ENCODE measurements around the gene ICE2. TPM values are rescaled to one million over a fixed set of nuclear protein-coding genes. Genes with fewer than 3 reads are reported as not detected.

Gene ICE2
- total RNA-seq, 1 experiment from 2014 or later: 42.3 TPM

- no peaks in the 10 kb centered on the region for H3K9me3 ChIP-seq
- H3K4me1 ChIP-seq: peaks cover 33% of the 10 kb centered on the region
- no peak overlapping the region for H3K4me3 Mint-ChIP-seq (ENCODE audit: unreplicated experiment)
- BruUV-seq (replicated peaks): no TSS peak
- H3K27me3 ChIP-seq (replicated peaks; ENCODE audit: control insufficient read depth, insufficient read depth, low read length): no peaks in the 10 kb centered on the region
- no peak for TF ChIP-seq CTCF (IDR thresholded peaks at IDR 0.05; ENCODE audit: insufficient read depth in 1 of 2, low read depth in 1 of 2, low read length in 1 of 2, severe bottlenecking in 1 of 2, unreplicated experiment in 1 of 2)
- peaks cover 40% of the 10 kb centered on the region for H3K4me1 Mint-ChIP-seq (ENCODE audit: low read depth, unreplicated experiment)
- no peak overlapping the region for H3K4me3 ChIP-seq (ENCODE audit: low read depth, low read length)
- peaks cover 82% of the 10 kb centered on the region for H3K36me3 Mint-ChIP-seq (ENCODE audit: insufficient read depth, unreplicated experiment)
- ChIA-PET POLR2A (interaction anchor here (0.6 kb wide), 1 partner anchor 1901 kb away, joined by 7 read pairs; no protein-coding TSS in a partner anchor), CTCF (no interaction called here)
- no peaks in the 10 kb centered on the region for H3K9me3 Mint-ChIP-seq (ENCODE audit: unreplicated experiment)
- H3K36me3 ChIP-seq (ENCODE audit: control insufficient read depth, insufficient read depth, low read length): peaks cover 3% of the 10 kb centered on the region; the same call in 1 of the 2 replicates
- DNase-seq: no peak
- H3K27me3 Mint-ChIP-seq (ENCODE audit: insufficient read depth, unreplicated experiment): no peaks in the 10 kb centered on the region
- intact Hi-C loops (cut with micrococcal nuclease; ENCODE audit: unreplicated experiment): no loop called here
- H3K27ac Mint-ChIP-seq (ENCODE audit: unreplicated experiment): no peak overlapping the region
Measured at GRCh38 chr15:60371175-60372051, 107.5 kb downstream of the ICE2 start.

- Mint-ChIP-seq H3K9me3 (ENCODE audit: unreplicated experiment) (no peaks in the 10 kb centered on the region), H3K27ac (ENCODE audit: unreplicated experiment) (no peak overlapping the region), H3K36me3 (ENCODE audit: insufficient read depth, unreplicated experiment) (peaks cover 82% of the 10 kb centered on the region), H3K4me1 (ENCODE audit: low read depth, unreplicated experiment) (peaks cover 34% of the 10 kb centered on the region), H3K27me3 (ENCODE audit: insufficient read depth, unreplicated experiment) (no peaks in the 10 kb centered on the region), H3K4me3 (ENCODE audit: unreplicated experiment) (no peak overlapping the region)
- peaks cover 33% of the 10 kb centered on the region for H3K4me1 ChIP-seq
- BruUV-seq (replicated peaks): no TSS peak
- intact Hi-C loops (cut with micrococcal nuclease; ENCODE audit: unreplicated experiment): no loop called here
- 0 out of 2 replicates have a peak, but pooled peaks cover 2% of the 10 kb centered on the region for H3K36me3 ChIP-seq (ENCODE audit: control insufficient read depth, insufficient read depth, low read length)
- H3K9me3 ChIP-seq: no peaks in the 10 kb centered on the region
- no peak for TF ChIP-seq CTCF (IDR thresholded peaks at IDR 0.05; ENCODE audit: insufficient read depth in 1 of 2, low read depth in 1 of 2, low read length in 1 of 2, severe bottlenecking in 1 of 2, unreplicated experiment in 1 of 2)
- no peaks in the 10 kb centered on the region for H3K27me3 ChIP-seq (replicated peaks; ENCODE audit: control insufficient read depth, insufficient read depth, low read length)
- no peak overlapping the region for H3K4me3 ChIP-seq (ENCODE audit: low read depth, low read length)
- ChIA-PET CTCF (no interaction called here), POLR2A (no interaction called here)
- no peak for DNase-seq
Measured at GRCh38 chr15:60370869-60371136, 108.1 kb downstream of the ICE2 start.

GRCh38 chr15:60370105-60370868 lies 108.7 kb downstream of the ICE2 start:
- no peak for TF ChIP-seq CTCF (IDR thresholded peaks at IDR 0.05; ENCODE audit: insufficient read depth in 1 of 2, low read depth in 1 of 2, low read length in 1 of 2, severe bottlenecking in 1 of 2, unreplicated experiment in 1 of 2)
- POLR2A ChIA-PET: interaction anchor here (0.6 kb wide), 1 partner anchor 19 kb away, joined by 3 read pairs; no protein-coding TSS in a partner anchor
- Histone ChIP-seq H3K36me3 (ENCODE audit: control insufficient read depth, insufficient read depth, low read length) (0 out of 2 replicates have a peak, but pooled peaks cover 2% of the 10 kb centered on the region), H3K27me3 (replicated peaks; ENCODE audit: control insufficient read depth, insufficient read depth, low read length) (no peaks in the 10 kb centered on the region), H3K4me1 (peaks cover 29% of the 10 kb centered on the region), H3K9me3 (no peaks in the 10 kb centered on the region), H3K4me3 (ENCODE audit: low read depth, low read length) (no peak overlapping the region)
- H3K36me3 Mint-ChIP-seq (ENCODE audit: insufficient read depth, unreplicated experiment): peaks cover 81% of the 10 kb centered on the region
- peak overlapping the region; percentile 64 for H3K27ac Mint-ChIP-seq (ENCODE audit: unreplicated experiment)
- H3K27me3 Mint-ChIP-seq (ENCODE audit: insufficient read depth, unreplicated experiment): no peaks in the 10 kb centered on the region
- H3K4me1 Mint-ChIP-seq (ENCODE audit: low read depth, unreplicated experiment): peaks cover 29% of the 10 kb centered on the region
- intact Hi-C loops (cut with micrococcal nuclease; ENCODE audit: unreplicated experiment): no loop called here
- BruUV-seq (replicated peaks): no TSS peak
- CTCF ChIA-PET: no interaction called here
- H3K9me3 Mint-ChIP-seq (ENCODE audit: unreplicated experiment): no peaks in the 10 kb centered on the region
- no peak for DNase-seq
- no peak overlapping the region for H3K4me3 Mint-ChIP-seq (ENCODE audit: unreplicated experiment)
